Loucy (cell line): ENCODE results near the gene MFAP1.
A peak's percentile ranks its signal among the peaks of the same experiment; 100 is the strongest.

Source experiments
- H2AFZ ChIP-seq: fragments of 200-600 bp; sonication (generic); 2 replicates; pipeline ENCODE4 v1.6.0; 2016; ENCODE audit warnings: antibody characterized with exemption, mild to moderate bottlenecking, low read length, moderate library complexity
- H3F3A ChIP-seq: fragments of 200-600 bp; 2 replicates; pipeline ENCODE4 v1.6.0; 2016; ENCODE audit warnings: antibody characterized with exemption, low read depth, mild to moderate bottlenecking
- H3K27me3 ChIP-seq: fragments of 200-600 bp; sonication (generic); 2 replicates; pipeline ENCODE4 v1.6.1; 2014; ENCODE audit warnings: low read length, mild to moderate bottlenecking; ENCODE audit not compliant: insufficient read depth, poor library complexity, severe bottlenecking
- H3K36me3 ChIP-seq: fragments of 200-600 bp; sonication (generic); 2 replicates; pipeline ENCODE4 v1.6.1; 2016; ENCODE audit warnings: low read length; ENCODE audit not compliant: insufficient read depth
- H3K4me1 ChIP-seq: fragments of 200-600 bp; sonication (generic); 2 replicates; pipeline ENCODE4 v1.5.1; 2014; ENCODE audit warnings: low read length, mild to moderate bottlenecking; ENCODE audit not compliant: insufficient read depth, poor library complexity, severe bottlenecking
- H3K4me2 ChIP-seq: fragments of 200-600 bp; sonication (generic); 2 replicates; pipeline ENCODE4 v1.6.0; 2014; ENCODE audit warnings: antibody characterized with exemption, low read length, low read depth, mild to moderate bottlenecking; ENCODE audit not compliant: poor library complexity, severe bottlenecking
- H3K4me3 ChIP-seq: fragments of 200-600 bp; sonication (generic); 2 replicates; pipeline ENCODE4 v1.5.1; 2014; ENCODE audit warnings: low read length, mild to moderate bottlenecking, mixed read lengths; ENCODE audit not compliant: poor library complexity, severe bottlenecking
- H3K79me2 ChIP-seq: fragments of 200-600 bp; sonication (generic); 2 replicates; pipeline ENCODE4 v1.6.1; 2014; ENCODE audit warnings: low read length; ENCODE audit not compliant: insufficient read depth
- H3K9ac ChIP-seq: fragments of 200-600 bp; sonication (generic); 2 replicates; pipeline ENCODE4 v1.6.0; 2014; ENCODE audit warnings: mild to moderate bottlenecking, low read depth, low read length, moderate library complexity; ENCODE audit not compliant: poor library complexity, severe bottlenecking
- H3K9me2 ChIP-seq: fragments of 200-600 bp; sonication (generic); replicated peaks from 2 replicates; pipeline ENCODE4 v1.6.1; 2016; ENCODE audit warnings: low read depth, low read length, mixed read lengths
- H3K9me3 ChIP-seq: fragments of 200-600 bp; sonication (generic); 2 replicates; pipeline ENCODE4 v1.6.1; 2014; ENCODE audit warnings: mild to moderate bottlenecking, antibody characterized with exemption, low read length, low read depth; ENCODE audit not compliant: insufficient read depth
- H4K20me1 ChIP-seq: fragments of 200-600 bp; sonication (generic); 2 replicates; pipeline ENCODE4 v1.6.0; 2014; ENCODE audit warnings: antibody characterized with exemption, low read length, mild to moderate bottlenecking; ENCODE audit not compliant: insufficient read depth, poor library complexity, severe bottlenecking
- EZH2phosphoT487 ChIP-seq: fragments of 200-600 bp; IDR thresholded peaks from 2 replicates; pipeline ENCODE4 v1.6.1; 2018; ENCODE audit warnings: antibody characterized with exemption, mild to moderate bottlenecking, moderate library complexity, borderline replicate concordance
- TF ChIP-seq, protein P1 (sequence below): fragments of 200-600 bp; sonication (generic); conservative IDR thresholded peaks from 2 replicates; pipeline ENCODE4 v1.5.1; 2014; ENCODE audit warnings: mild to moderate bottlenecking, antibody characterized with exemption, low read length

MFAP1 gene

DNA sequence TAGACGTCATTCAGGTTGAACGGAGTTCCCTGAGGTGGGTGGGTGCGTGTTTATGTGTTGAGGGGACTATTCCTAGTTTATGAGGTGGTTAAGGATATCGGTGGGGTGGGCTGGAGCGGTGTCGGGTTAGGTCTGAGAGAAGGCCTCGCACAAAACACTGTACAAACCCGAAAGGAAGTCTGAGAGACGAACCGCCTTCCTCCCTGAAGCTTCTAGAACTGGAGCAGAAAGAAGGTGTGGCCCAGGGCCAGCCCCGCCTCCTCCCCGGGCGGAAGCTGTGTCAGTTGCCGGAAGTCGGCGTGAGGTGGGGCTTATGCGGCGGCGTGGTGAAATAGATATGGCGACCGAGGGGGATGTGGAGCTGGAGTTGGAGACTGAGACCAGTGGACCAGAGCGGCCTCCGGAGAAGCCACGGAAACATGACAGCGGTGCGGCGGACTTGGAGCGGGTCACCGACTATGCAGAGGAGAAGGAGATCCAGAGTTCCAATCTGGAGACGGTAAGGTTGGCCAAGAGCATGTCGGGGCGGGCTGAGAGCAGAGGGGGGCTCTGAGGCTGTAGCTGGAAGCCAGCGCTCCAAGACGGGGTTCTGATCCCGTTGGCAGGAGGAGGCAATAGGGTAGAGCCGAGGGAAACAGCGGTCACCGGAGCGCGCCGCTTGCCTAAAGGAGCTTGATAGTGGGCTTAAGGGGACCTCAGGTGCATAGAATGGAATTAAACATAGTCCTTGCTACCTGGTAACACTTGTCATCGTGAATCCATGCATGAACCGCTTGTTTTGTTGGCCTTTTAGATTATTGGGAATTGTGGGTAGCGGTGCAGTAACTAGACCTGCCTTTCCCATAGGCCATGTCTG lies 24.0 kb downstream of the MFAP1 start, which contains the start of gene HYPK:
HYPK (plus strand) TSS at position 314 of the 856 bp plus-strand sequence; CDS start at position 338, 24 bp downstream.
- H3F3A ChIP-seq: peaks cover 11% of the 10 kb centered on the region; the same call in 1 of the 2 replicates
- peaks cover 27% of the 10 kb centered on the region for H3K79me2 ChIP-seq
- H3K9ac ChIP-seq: peak within 1 kb of the TSS; percentile 88
- no peaks in the 10 kb centered on the region for H3K9me3 ChIP-seq
- H3K9me2 ChIP-seq: no peaks in the 10 kb centered on the region
- peak within 1 kb of the TSS; percentile 91 for H3K4me3 ChIP-seq
- TF ChIP-seq, protein P1, sequence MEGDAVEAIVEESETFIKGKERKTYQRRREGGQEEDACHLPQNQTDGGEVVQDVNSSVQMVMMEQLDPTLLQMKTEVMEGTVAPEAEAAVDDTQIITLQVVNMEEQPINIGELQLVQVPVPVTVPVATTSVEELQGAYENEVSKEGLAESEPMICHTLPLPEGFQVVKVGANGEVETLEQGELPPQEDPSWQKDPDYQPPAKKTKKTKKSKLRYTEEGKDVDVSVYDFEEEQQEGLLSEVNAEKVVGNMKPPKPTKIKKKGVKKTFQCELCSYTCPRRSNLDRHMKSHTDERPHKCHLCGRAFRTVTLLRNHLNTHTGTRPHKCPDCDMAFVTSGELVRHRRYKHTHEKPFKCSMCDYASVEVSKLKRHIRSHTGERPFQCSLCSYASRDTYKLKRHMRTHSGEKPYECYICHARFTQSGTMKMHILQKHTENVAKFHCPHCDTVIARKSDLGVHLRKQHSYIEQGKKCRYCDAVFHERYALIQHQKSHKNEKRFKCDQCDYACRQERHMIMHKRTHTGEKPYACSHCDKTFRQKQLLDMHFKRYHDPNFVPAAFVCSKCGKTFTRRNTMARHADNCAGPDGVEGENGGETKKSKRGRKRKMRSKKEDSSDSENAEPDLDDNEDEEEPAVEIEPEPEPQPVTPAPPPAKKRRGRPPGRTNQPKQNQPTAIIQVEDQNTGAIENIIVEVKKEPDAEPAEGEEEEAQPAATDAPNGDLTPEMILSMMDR: no peak
- no peak for TF ChIP-seq EZH2phosphoT487
- H2AFZ ChIP-seq: peak within 1 kb of the TSS; percentile 81
- peaks cover 14% of the 10 kb centered on the region for H4K20me1 ChIP-seq
- no peaks in the 10 kb centered on the region for H3K27me3 ChIP-seq
- H3K4me1 ChIP-seq: peaks cover 27% of the 10 kb centered on the region
- H3K4me2 ChIP-seq: peak within 1 kb of the TSS; percentile 86
- H3K36me3 ChIP-seq: peaks cover 39% of the 10 kb centered on the region; the same call in 1 of the 2 replicates

- no peak for TF ChIP-seq EZH2phosphoT487
- TF ChIP-seq, protein P1: no peak
- Histone ChIP-seq H2AFZ (peak within 1 kb of the TSS; percentile 81), H3K4me1 (peaks cover 33% of the 10 kb centered on the region), H3F3A (peaks cover 12% of the 10 kb centered on the region; the same call in 1 of the 2 replicates), H3K9me2 (no peaks in the 10 kb centered on the region), H3K9ac (peak within 1 kb of the TSS; percentile 88), H3K27me3 (no peaks in the 10 kb centered on the region), H3K4me3 (peak within 1 kb of the TSS; percentile 91), H3K79me2 (peaks cover 33% of the 10 kb centered on the region), H3K4me2 (peak within 1 kb of the TSS; percentile 86), H3K9me3 (no peaks in the 10 kb centered on the region), H4K20me1 (peaks cover 20% of the 10 kb centered on the region), H3K36me3 (peaks cover 38% of the 10 kb centered on the region; the same call in 1 of the 2 replicates)
These were observed 24.6 kb downstream of the MFAP1 start, which contains the start of gene SERINC4 for GRCh38 chr15:43799945-43800285. TSS of gene SERINC4 (minus strand) at chr15:43800220. CDS start at chr15:43799986, 234 bp downstream.

DNA sequence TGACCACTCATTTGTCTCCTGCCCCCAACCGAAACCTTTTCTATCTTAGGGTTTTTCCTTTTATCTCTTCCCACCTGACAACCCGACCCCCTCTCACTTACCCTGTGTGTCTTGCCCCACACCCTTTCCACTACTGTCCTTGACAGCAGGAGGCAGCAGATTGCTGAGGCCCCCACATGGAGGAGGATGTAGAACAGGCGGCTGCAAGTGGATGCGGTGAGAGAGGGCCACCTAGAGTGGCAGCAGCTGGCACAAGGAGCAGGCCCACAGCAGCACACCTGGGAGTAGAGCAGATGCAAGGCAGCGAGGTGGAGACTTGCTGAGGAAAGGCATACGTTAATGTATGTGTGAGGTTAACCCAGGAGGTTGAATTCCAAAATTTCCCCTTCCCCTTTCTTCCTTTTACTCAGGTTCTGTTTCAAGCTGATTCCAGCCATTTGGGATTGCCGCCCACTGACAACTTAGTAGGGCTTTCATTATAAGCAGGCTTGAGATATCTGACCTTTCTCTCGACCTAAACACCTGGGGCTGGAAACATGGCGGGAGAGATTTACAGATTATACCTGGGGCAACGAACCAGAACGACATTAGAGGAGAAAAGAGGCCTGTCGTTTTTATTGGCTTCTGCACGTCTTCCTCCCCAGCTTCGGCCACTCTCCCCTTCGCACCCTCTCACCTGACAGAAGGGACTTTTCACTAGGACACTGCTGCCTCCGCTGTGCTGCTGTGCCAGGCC lies 25.1 kb downstream of the MFAP1 start:
- Histone ChIP-seq H3K36me3 (peaks cover 37% of the 10 kb centered on the region; the same call in 1 of the 2 replicates), H4K20me1 (peaks cover 25% of the 10 kb centered on the region), H3K9ac (peak overlapping the region; percentile 88), H3K4me2 (peak overlapping the region; percentile 50), H3K9me3 (no peaks in the 10 kb centered on the region), H2AFZ (no peak overlapping the region), H3F3A (peaks cover 12% of the 10 kb centered on the region; the same call in 1 of the 2 replicates), H3K4me3 (peak overlapping the region; percentile 91), H3K79me2 (peaks cover 38% of the 10 kb centered on the region), H3K9me2 (no peaks in the 10 kb centered on the region), H3K4me1 (peaks cover 39% of the 10 kb centered on the region), H3K27me3 (no peaks in the 10 kb centered on the region)
- TF ChIP-seq EZH2phosphoT487: no peak
- TF ChIP-seq, protein P1: peak; percentile 20; the same call in 1 of the 2 replicates
